Measurements from ENCODE around the gene KRTAP1-4. TPM values are rescaled to one million over a fixed set of nuclear protein-coding genes. Genes with fewer than 3 reads are reported as not detected.

KRTAP1-4 gene
- total RNA-seq, 4 donors from 2014 or later: not detected

GRCh38 chr17:41013606-41014005 lies 16.4 kb downstream of the KRTAP1-4 start:
- WGBS, 2 donors (ENCODE audit: low coverage in 1 of 2): 13 to 20% methylated on average over 1 of the region's 1 CpG
- no peaks in the 10 kb centered on the region for H3K4me1 ChIP-seq
- H3K36me3 ChIP-seq: no peaks in the 10 kb centered on the region
- H3K27me3 ChIP-seq: no peaks in the 10 kb centered on the region
- TF ChIP-seq EP300 (IDR thresholded peaks at IDR 0.05; ENCODE audit: low read depth) (no peak), POLR2AphosphoS5 (IDR thresholded peaks at IDR 0.05) (no peak), POLR2A (IDR thresholded peaks at IDR 0.05) (no peak), CTCF (IDR thresholded peaks at IDR 0.05) (no peak)
- H3K9me3 ChIP-seq: no peaks in the 10 kb centered on the region
- H3K4me3 ChIP-seq: no peak overlapping the region
- H3K27ac ChIP-seq: no peak overlapping the region
- intact Hi-C loops (cut with DNase I; ENCODE audit: low total_unique reads): no loop called here
- in situ Hi-C loops (cut with MboI; ENCODE audit: low pct_ligation_motif_present in 1 of 4, low pct_unique_long_range_greater_than_20kb in 1 of 4, low sequenced_read_pairs in 3 of 4): no loop called here
- DNase-seq: no peak

GRCh38 chr17:41013181-41013580 lies 16.8 kb downstream of the KRTAP1-4 start:
- 76% methylated on average over 3 of the region's 3 CpGs; no CpG with 5 or more reads in 1 of the 2 donors for WGBS, 2 donors (ENCODE audit: low coverage in 1 of 2)
- TF ChIP-seq POLR2AphosphoS5 (IDR thresholded peaks at IDR 0.05) (no peak), EP300 (IDR thresholded peaks at IDR 0.05; ENCODE audit: low read depth) (no peak), CTCF (IDR thresholded peaks at IDR 0.05) (no peak), POLR2A (IDR thresholded peaks at IDR 0.05) (no peak)
- DNase-seq: no peak
- no peaks in the 10 kb centered on the region for H3K36me3 ChIP-seq
- no peaks in the 10 kb centered on the region for H3K4me1 ChIP-seq
- in situ Hi-C loops (cut with MboI; ENCODE audit: low pct_ligation_motif_present in 1 of 4, low pct_unique_long_range_greater_than_20kb in 1 of 4, low sequenced_read_pairs in 3 of 4) (no loop called here), intact Hi-C loops (cut with DNase I; ENCODE audit: low total_unique reads) (no loop called here)
- H3K4me3 ChIP-seq: no peak overlapping the region
- H3K27me3 ChIP-seq: no peaks in the 10 kb centered on the region
- H3K27ac ChIP-seq: no peak overlapping the region
- no peaks in the 10 kb centered on the region for H3K9me3 ChIP-seq

- WGBS, 2 donors (ENCODE audit: low coverage in 1 of 2): 76 to 82% methylated on average over 5 to 6 of the region's 6 CpGs
- Histone ChIP-seq H3K36me3 (no peaks in the 10 kb centered on the region), H3K4me3 (no peak overlapping the region), H3K27ac (no peak overlapping the region), H3K27me3 (no peaks in the 10 kb centered on the region), H3K4me1 (no peaks in the 10 kb centered on the region), H3K9me3 (no peaks in the 10 kb centered on the region)
- in situ Hi-C loops (cut with MboI; ENCODE audit: low pct_ligation_motif_present in 1 of 4, low pct_unique_long_range_greater_than_20kb in 1 of 4, low sequenced_read_pairs in 3 of 4): no loop called here
- intact Hi-C loops (cut with DNase I; ENCODE audit: low total_unique reads): no loop called here
- no peak for DNase-seq
- TF ChIP-seq POLR2AphosphoS5 (IDR thresholded peaks at IDR 0.05): no peak
Observed at GRCh38 chr17:41012326-41013120, 17.5 kb downstream of the KRTAP1-4 start.

- H3K27me3 ChIP-seq: no peaks in the 10 kb centered on the region
- in situ Hi-C loops (cut with MboI; ENCODE audit: low pct_ligation_motif_present in 1 of 4, low pct_unique_long_range_greater_than_20kb in 1 of 4, low sequenced_read_pairs in 3 of 4): no loop called here
- intact Hi-C loops (cut with DNase I; ENCODE audit: low total_unique reads): no loop called here
- TF ChIP-seq CTCF (IDR thresholded peaks at IDR 0.05) (no peak), POLR2A (IDR thresholded peaks at IDR 0.05) (no peak), EP300 (IDR thresholded peaks at IDR 0.05; ENCODE audit: low read depth) (no peak), POLR2AphosphoS5 (IDR thresholded peaks at IDR 0.05) (no peak)
- H3K36me3 ChIP-seq: no peaks in the 10 kb centered on the region
- H3K4me3 ChIP-seq: no peak overlapping the region
- H3K9me3 ChIP-seq: no peaks in the 10 kb centered on the region
- DNase-seq: no peak
- H3K27ac ChIP-seq: no peak overlapping the region
- no peaks in the 10 kb centered on the region for H3K4me1 ChIP-seq
Observed at GRCh38 chr17:41010441-41010840, 19.6 kb downstream of the KRTAP1-4 start.

- DNase-seq: no peak
- Histone ChIP-seq H3K9me3 (no peaks in the 10 kb centered on the region), H3K27ac (no peak overlapping the region), H3K4me3 (no peak overlapping the region), H3K4me1 (no peaks in the 10 kb centered on the region), H3K36me3 (no peaks in the 10 kb centered on the region), H3K27me3 (no peaks in the 10 kb centered on the region)
- TF ChIP-seq EP300 (IDR thresholded peaks at IDR 0.05; ENCODE audit: low read depth): no peak
- no peak for TF ChIP-seq POLR2A (IDR thresholded peaks at IDR 0.05)
- no peak for TF ChIP-seq CTCF (IDR thresholded peaks at IDR 0.05)
- TF ChIP-seq POLR2AphosphoS5 (IDR thresholded peaks at IDR 0.05): no peak
- in situ Hi-C loops (cut with MboI; ENCODE audit: low pct_ligation_motif_present in 1 of 4, low pct_unique_long_range_greater_than_20kb in 1 of 4, low sequenced_read_pairs in 3 of 4): no loop called here
- WGBS, 2 donors (ENCODE audit: low coverage in 1 of 2): 38 to 93% methylated on average over 1 of the region's 1 CpG
- intact Hi-C loops (cut with DNase I; ENCODE audit: low total_unique reads): no loop called here
Observed at GRCh38 chr17:41009936-41010335, 20.1 kb downstream of the KRTAP1-4 start.

All from transverse colon (tissue), 4 donors.